Right lobe of liver (tissue), 4 donors: ENCODE measurements around the gene ARMH4.

Source experiments
- CTCF ChIP-seq, 4 donors: fragments of 200-600 bp in 3 of 4; fragments of 450-650 bp in 1 of 4; IDR thresholded peaks; one replicate each; pipeline versions ENCODE4 v1.5.1 to v1.8.0; 2016 to 2022; ENCODE audit warnings: antibody characterized with exemption in 4 of 4, mild to moderate bottlenecking in 2 of 4
- POLR2A ChIP-seq: fragments of 450-650 bp; IDR thresholded peaks from one replicate; pipeline ENCODE4 v1.6.1; 2017; ENCODE audit warnings: antibody characterized with exemption, mild to moderate bottlenecking
- donor health status: DM: no; HTN: no; CAD: no.
- donor health status: DM: no; HTN: no; CAD: no.
- donor health status: DM: no; HTN: yes; CAD: no.

- no peak for TF ChIP-seq CTCF (IDR thresholded peaks at IDR 0.05)
- TF ChIP-seq POLR2A = no peak
These were observed 91.1 kb downstream of the ARMH4 start for GRCh38 chr14:58060898-58061297.
